GM23248 (cell line): ENCODE data around the gene CRYBB1. TPM values are rescaled to one million over a fixed set of nuclear protein-coding genes. Genes with fewer than 3 reads are reported as not detected.

ENCODE experiments used
- DNase-seq: peaks from one replicate; pipeline ENCODE4 v3.0.0-alpha.2; 2015
- H2AFZ ChIP-seq: fragments of 200-600 bp; sonication (generic); 2 replicates; pipeline ENCODE4 v1.6.1; 2016; ENCODE audit warnings: antibody characterized with exemption
- H3F3A ChIP-seq: fragments of 200-600 bp; sonication (generic); 2 replicates; pipeline ENCODE4 v1.6.1; 2016; ENCODE audit warnings: mild to moderate bottlenecking, antibody characterized with exemption, mixed run types; ENCODE audit not compliant: insufficient read depth
- H3K27ac ChIP-seq: fragments of 200-600 bp; sonication (generic); 2 replicates; pipeline ENCODE4 v1.5.1; 2016; ENCODE audit warnings: mild to moderate bottlenecking
- H3K27me3 ChIP-seq: fragments of 200-600 bp; sonication (generic); replicated peaks from 2 replicates; pipeline ENCODE4 v1.6.1; 2016; ENCODE audit warnings: mild to moderate bottlenecking; ENCODE audit not compliant: insufficient read depth
- H3K36me3 ChIP-seq: fragments of 200-600 bp; sonication (generic); 2 replicates; pipeline ENCODE4 v1.6.1; 2016; ENCODE audit warnings: low read depth, mild to moderate bottlenecking
- H3K4me1 ChIP-seq: fragments of 200-600 bp; sonication (generic); 2 replicates; pipeline ENCODE4 v1.6.1; 2016; ENCODE audit warnings: mild to moderate bottlenecking; ENCODE audit not compliant: insufficient read depth
- H3K4me2 ChIP-seq: fragments of 200-600 bp; sonication (generic); one replicate; pipeline ENCODE4 v1.6.1; 2016; ENCODE audit warnings: mild to moderate bottlenecking; ENCODE audit not compliant: unreplicated experiment
- H3K4me3 ChIP-seq: fragments of 200-600 bp; sonication (generic); 2 replicates; pipeline ENCODE4 v1.5.1; 2016; ENCODE audit warnings: mild to moderate bottlenecking
- H3K79me2 ChIP-seq: fragments of 200-600 bp; sonication (generic); 2 replicates; pipeline ENCODE4 v1.6.1; 2016; ENCODE audit warnings: mild to moderate bottlenecking; ENCODE audit not compliant: insufficient read depth
- H3K9ac ChIP-seq: fragments of 200-600 bp; sonication (generic); 2 replicates; pipeline ENCODE4 v1.6.1; 2016; ENCODE audit warnings: mild to moderate bottlenecking
- H3K9me2 ChIP-seq: fragments of 200-600 bp; sonication (generic); 2 replicates; pipeline ENCODE4 v1.6.1; 2016; ENCODE audit warnings: mixed run types, mild to moderate bottlenecking, moderate library complexity; ENCODE audit not compliant: insufficient read depth
- H3K9me3 ChIP-seq: fragments of 200-600 bp; sonication (generic); one replicate; pipeline ENCODE4 v1.6.1; 2017; ENCODE audit warnings: low read depth
- H4K20me1 ChIP-seq: fragments of 200-600 bp; sonication (generic); 2 replicates; pipeline ENCODE4 v1.6.0; 2016; ENCODE audit not compliant: insufficient read depth
- EZH2 ChIP-seq: fragments of 200-600 bp; sonication (generic); IDR thresholded peaks from 2 replicates; pipeline ENCODE4 v1.6.1; 2018; ENCODE audit warnings: antibody characterized with exemption, mild to moderate bottlenecking; ENCODE audit not compliant: insufficient read depth, poor library complexity, severe bottlenecking
- EZH2phosphoT487 ChIP-seq: fragments of 200-600 bp; sonication (generic); IDR thresholded peaks from 2 replicates; pipeline ENCODE4 v1.6.1; 2018; ENCODE audit warnings: antibody characterized with exemption, moderate library complexity, mild to moderate bottlenecking, low read depth; ENCODE audit not compliant: insufficient read depth
- WGBS, 2 experiments: methylation state at CpG; one replicate each; pipeline ENCODE4 v1.1.6; 2015 to 2017; ENCODE audit warnings: low lambda C conversion rate in 2 of 2, low coverage in 1 of 2; ENCODE audit errors: missing lambda C conversion rate in 2 of 2; 5-methylcytosine and 5-hydroxymethylcytosine counted together
- in situ Hi-C: fragments of 300-500 bp; cut with MboI; formaldehyde crosslinking; loops from 2 replicates; pipeline ENCODE4 v1.15.0; 2020
- polyA plus RNA-seq: library from polyadenylated mRNA; unstranded; fragments of >200 nt; fragmentation: Nextera tagmentation; extraction: Ambion mirVana; gene quantifications from 2 replicates; pipeline ENCODE4 v1.2.1, GENCODE V29; 2016
- total RNA-seq: library from RNA; depleted of rRNA; stranded (reverse); fragments of >200 nt; shearing (Covaris generic); gene quantifications from 2 replicates; pipeline ENCODE4 v1.2.3, GENCODE V29; 2014

The CRYBB1 gene
- total and polyA plus RNA-seq, 2 experiments from 2014 or later = not detected

DNA sequence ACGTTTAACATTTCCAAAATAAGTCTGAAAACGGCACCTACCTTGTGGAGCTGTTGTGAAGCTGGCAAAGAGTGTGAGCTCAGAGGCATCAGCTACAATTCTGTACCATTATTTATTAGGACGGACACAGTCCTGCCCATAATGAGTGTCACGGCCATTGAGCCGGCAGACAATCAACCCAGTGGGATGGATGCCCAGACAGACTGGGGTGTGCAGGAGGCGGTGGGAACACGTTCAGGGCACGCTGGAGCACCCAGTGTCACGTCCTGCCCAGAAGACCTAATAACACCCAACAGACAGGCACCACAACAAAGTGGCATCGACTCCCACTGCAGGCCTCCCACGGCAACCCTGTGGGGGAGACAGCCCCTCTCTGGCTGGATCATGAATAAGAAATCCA, 62.3 kb downstream of the CRYBB1 start:
- peaks cover 73% of the 10 kb centered on the region for H3K79me2 ChIP-seq
- no peaks in the 10 kb centered on the region for H4K20me1 ChIP-seq
- in situ Hi-C loops = no loop called here
- 94% methylated on average over 11 of the region's 11 CpGs for WGBS, 2 experiments
- peaks cover 12% of the 10 kb centered on the region for H3F3A ChIP-seq
- H3K36me3 ChIP-seq = no peaks in the 10 kb centered on the region
- no peaks in the 10 kb centered on the region for H3K9me2 ChIP-seq
- no peak overlapping the region for H3K4me2 ChIP-seq
- no peak overlapping the region for H3K4me3 ChIP-seq
- TF ChIP-seq EZH2 = no peak
- TF ChIP-seq EZH2phosphoT487 = no peak
- H3K4me1 ChIP-seq = peaks cover 34% of the 10 kb centered on the region
- no peaks in the 10 kb centered on the region for H3K9me3 ChIP-seq
- no peak overlapping the region for H3K27ac ChIP-seq
- H3K27me3 ChIP-seq = no peaks in the 10 kb centered on the region
- DNase-seq = no peak
- no peak overlapping the region for H2AFZ ChIP-seq
- H3K9ac ChIP-seq = no peak overlapping the region

DNA sequence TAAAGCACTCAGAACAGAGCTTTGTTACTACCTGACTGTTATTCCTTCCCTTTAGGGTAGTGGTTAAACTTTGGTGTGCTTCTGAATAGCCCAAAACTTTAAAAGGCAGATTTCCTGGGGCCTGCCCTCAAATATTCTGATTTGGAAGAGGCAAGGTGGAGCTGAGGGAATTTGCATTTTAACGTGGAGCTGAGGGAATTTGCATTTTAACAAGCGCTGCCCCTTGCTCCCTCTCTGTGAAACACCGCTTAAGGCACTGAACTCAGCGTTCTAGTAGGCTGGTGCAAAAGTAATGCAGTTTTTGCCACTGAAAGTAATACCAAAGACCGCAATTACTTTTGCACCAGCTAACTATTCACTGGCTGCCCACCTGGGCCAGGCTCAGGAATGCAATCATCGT, 62.9 kb downstream of the CRYBB1 start:
- Histone ChIP-seq H3K9ac (no peak overlapping the region), H3K27ac (no peak overlapping the region), H3K4me3 (no peak overlapping the region), H3K4me2 (no peak overlapping the region), H3K27me3 (no peaks in the 10 kb centered on the region), H4K20me1 (no peaks in the 10 kb centered on the region), H3F3A (peaks cover 16% of the 10 kb centered on the region), H3K9me3 (no peaks in the 10 kb centered on the region), H2AFZ (no peak overlapping the region), H3K36me3 (no peaks in the 10 kb centered on the region), H3K9me2 (no peaks in the 10 kb centered on the region), H3K4me1 (peaks cover 40% of the 10 kb centered on the region), H3K79me2 (peaks cover 71% of the 10 kb centered on the region)
- in situ Hi-C loops = no loop called here
- WGBS, 2 experiments = 71 to 74% methylated on average over 6 of the region's 6 CpGs
- TF ChIP-seq EZH2 = no peak
- no peak for DNase-seq

GRCh38 chr22:26553056-26553752, 64.6 kb downstream of the CRYBB1 start:
- no peak for TF ChIP-seq EZH2
- 51 to 54% methylated on average over 7 of the region's 7 CpGs for WGBS, 2 experiments
- Histone ChIP-seq H3K4me3 (peak overlapping the region; percentile 46; the same call in 1 of the 2 replicates), H3K9me2 (no peaks in the 10 kb centered on the region), H3K9me3 (no peaks in the 10 kb centered on the region), H3K36me3 (no peaks in the 10 kb centered on the region), H2AFZ (no peak overlapping the region), H3K79me2 (peaks cover 57% of the 10 kb centered on the region), H3K9ac (peak overlapping the region; percentile 68), H3K27ac (peak overlapping the region; percentile 89), H3K27me3 (no peaks in the 10 kb centered on the region), H3K4me1 (peaks cover 40% of the 10 kb centered on the region), H4K20me1 (no peaks in the 10 kb centered on the region), H3K4me2 (peak overlapping the region; percentile 51), H3F3A (peaks cover 16% of the 10 kb centered on the region)
- in situ Hi-C loops = no loop called here
- DNase-seq = peak; percentile 91

- DNase-seq = peak; percentile 12
- no peaks in the 10 kb centered on the region for H4K20me1 ChIP-seq
- H3K9me3 ChIP-seq = no peaks in the 10 kb centered on the region
- in situ Hi-C loops = no loop called here
- TF ChIP-seq EZH2 = no peak
- TF ChIP-seq EZH2phosphoT487 = no peak
- peaks cover 55% of the 10 kb centered on the region for H3K79me2 ChIP-seq
- H3F3A ChIP-seq = peaks cover 16% of the 10 kb centered on the region
- H3K27ac ChIP-seq = peak overlapping the region; percentile 89
- H3K4me2 ChIP-seq = no peak overlapping the region
- peak overlapping the region; percentile 68 for H3K9ac ChIP-seq
- no peaks in the 10 kb centered on the region for H3K27me3 ChIP-seq
- no peaks in the 10 kb centered on the region for H3K36me3 ChIP-seq
- H3K4me3 ChIP-seq = no peak overlapping the region
- no peaks in the 10 kb centered on the region for H3K9me2 ChIP-seq
- H2AFZ ChIP-seq = no peak overlapping the region
- peaks cover 38% of the 10 kb centered on the region for H3K4me1 ChIP-seq
- WGBS, 2 experiments = 83% methylated on average over 10 of the region's 10 CpGs
Measured at GRCh38 chr22:26552466-26552865, 65.4 kb downstream of the CRYBB1 start.

DNA sequence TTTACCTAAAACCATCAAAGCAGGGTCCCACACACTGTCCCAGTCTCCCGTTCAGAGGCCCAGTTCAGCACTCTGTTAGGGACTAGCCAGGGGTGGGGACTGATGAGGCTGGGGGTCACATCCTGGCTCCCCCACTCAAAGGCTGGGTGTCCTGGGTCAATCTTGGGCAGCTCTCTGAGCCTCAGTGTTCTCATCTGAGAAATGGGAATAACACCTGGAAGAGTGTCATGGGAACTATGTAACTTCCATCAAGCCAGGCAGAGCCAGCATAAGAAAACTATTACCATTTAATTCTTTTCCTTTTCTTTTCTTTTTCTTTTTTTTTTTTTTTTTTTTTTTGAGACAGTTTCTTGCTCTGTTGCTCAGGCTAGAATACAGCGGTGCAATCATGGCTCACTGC, 66.3 kb downstream of the CRYBB1 start:
- peaks cover 49% of the 10 kb centered on the region for H3K79me2 ChIP-seq
- H3K4me3 ChIP-seq = no peak overlapping the region
- in situ Hi-C loops = no loop called here
- H4K20me1 ChIP-seq = no peaks in the 10 kb centered on the region
- no peak for DNase-seq
- 97 to 100% methylated on average over 2 of the region's 2 CpGs for WGBS, 2 experiments
- no peaks in the 10 kb centered on the region for H3K9me2 ChIP-seq
- peaks cover 38% of the 10 kb centered on the region for H3K4me1 ChIP-seq
- H3F3A ChIP-seq = peaks cover 16% of the 10 kb centered on the region
- peak overlapping the region; percentile 31 for H3K4me2 ChIP-seq
- TF ChIP-seq EZH2 (no peak), EZH2phosphoT487 (no peak)
- H2AFZ ChIP-seq = no peak overlapping the region
- H3K9ac ChIP-seq = peak overlapping the region; percentile 59
- H3K9me3 ChIP-seq = no peaks in the 10 kb centered on the region
- H3K36me3 ChIP-seq = no peaks in the 10 kb centered on the region
- peak overlapping the region; percentile 89 for H3K27ac ChIP-seq
- H3K27me3 ChIP-seq = no peaks in the 10 kb centered on the region
